Glomerular visceral epithelial cell (primary cell): ENCODE data around the gene MMP7.
"Not testable (repeated sequence)": the region's sequence is repeated elsewhere in the genome, so short reads cannot be mapped to it uniquely, and the experiment has no call there.

Source experiments
- DNase-seq: peaks from one replicate; pipeline ENCODE4 v3.0.0-alpha.2; 2016; ENCODE audit errors: extremely low spot score

MMP7 gene

DNA sequence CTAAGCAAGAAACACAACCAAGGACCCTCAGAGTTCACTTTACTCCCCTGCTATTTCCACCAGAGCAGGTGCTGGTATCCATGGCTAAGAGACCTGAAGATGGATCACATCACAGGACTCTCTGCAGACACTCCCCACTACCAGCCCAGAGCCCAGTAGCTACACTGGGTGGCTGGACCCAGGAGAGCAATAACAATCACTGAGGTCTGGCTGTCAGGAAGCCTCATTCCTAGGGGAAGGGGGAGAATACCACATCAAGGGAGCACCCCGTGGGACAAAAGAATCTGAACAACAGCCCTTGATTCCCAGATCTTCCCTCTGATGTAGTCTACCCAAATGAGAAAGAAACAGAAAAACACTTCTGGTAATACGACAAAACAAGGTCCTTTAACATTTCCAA, 9.0 kb upstream of the MMP7 start:
- no peak for DNase-seq

DNA sequence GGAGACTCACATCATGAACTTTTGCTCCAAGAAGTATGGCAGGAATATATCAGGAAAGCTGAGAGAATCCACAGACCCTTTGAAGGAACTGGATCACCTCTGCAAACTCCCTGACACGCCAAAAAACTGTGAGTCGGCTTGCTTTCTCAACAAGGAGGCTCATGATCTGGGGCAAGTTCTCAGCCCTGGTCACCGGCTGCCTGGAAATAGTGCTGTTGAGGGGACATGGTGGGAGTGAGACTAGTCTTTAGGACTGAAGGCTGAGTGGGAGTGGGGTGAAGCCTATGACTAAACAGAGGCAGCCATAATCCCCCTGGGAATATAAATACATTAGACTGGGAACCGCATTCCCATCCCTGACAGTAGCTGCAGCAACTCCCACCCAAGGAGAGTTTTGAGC, 8.4 kb upstream of the MMP7 start:
- no peak for DNase-seq

DNA sequence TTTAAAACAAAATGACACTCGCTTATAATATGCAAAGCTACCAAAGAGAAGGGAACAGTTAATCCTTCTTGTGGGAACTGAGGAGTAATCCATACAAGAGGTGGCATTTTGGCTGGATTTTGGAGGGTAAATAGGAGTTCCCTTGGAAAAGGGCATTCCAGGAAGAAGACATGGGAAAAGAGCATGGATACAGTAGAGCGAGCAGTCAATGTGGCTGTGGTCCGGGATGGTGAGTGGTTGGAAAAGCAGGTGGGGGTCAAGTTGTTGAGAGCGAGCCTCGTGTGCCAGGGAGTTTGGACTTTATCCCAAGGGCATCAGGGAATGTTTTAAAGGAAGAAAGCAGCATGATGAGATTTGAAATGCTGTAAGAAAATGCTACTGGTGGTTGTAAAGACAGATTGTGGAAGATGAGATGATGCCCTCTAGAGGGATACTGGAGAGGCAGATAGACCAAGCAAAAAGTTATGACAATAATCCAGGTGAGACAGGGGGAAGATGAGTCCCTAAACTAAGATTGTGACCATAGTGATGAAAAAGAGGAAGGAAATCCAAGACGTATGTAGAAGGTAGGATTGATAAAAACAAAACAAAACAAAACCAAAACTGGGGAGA, 3.8 kb upstream of the MMP7 start:
- DNase-seq: no peak

DNA sequence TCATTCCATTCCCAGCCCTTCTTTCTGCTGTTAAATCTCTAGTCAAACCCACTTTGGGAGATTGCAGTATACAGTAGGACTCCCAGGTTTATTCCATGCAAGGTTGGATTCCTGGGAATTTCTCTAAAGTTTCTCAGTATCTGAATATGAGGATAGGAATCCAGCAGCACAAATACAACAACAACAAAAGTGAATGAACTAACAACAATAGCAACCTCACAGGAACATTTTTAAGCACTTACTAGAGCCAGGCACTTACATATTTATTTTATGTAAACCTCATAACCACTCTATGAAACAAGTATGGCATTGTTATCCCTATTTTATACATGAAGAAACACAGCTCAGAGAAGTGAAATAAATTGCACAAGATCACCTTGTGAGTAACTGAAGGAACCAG, 1.9 kb downstream of the MMP7 start:
- DNase-seq: no peak

DNA sequence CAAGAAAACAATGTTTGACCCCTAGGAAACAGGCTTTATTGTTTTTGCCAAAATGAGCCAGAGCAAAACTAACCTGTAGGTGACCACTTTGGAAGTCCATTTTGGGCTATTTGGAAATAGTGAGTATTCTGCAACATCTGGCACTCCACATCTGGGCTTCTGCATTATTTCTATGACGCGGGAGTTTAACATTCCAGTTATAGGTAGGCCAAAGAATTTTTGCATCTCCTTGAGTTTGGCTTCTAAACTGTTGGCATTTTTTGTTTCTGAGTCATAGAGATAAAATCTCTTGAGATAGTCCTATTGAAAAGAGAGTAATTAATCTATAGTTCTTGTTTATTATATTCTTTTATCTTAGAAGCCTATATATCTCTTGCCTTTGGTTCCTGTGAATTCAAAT, 2.9 kb downstream of the MMP7 start:
- no peak for DNase-seq

DNA sequence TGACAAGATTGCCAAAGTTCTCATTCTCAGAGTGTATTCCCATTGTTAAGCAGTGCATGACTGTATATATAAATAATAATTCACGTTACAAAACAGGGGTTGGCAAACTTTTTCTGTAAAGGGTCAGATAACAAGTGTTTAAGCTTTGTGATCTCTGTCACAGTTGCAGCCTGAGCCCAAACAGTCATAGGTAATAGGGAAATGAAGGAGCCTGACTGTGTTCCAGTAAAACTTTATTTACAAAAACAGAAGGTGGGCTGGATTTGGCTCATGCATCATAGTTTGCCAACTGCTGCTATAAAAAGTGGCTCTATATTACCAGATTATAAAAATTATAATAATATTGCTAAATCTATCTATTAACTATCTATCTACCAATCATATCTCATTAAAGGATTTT, 3.5 kb downstream of the MMP7 start:
- DNase-seq: no peak

DNA sequence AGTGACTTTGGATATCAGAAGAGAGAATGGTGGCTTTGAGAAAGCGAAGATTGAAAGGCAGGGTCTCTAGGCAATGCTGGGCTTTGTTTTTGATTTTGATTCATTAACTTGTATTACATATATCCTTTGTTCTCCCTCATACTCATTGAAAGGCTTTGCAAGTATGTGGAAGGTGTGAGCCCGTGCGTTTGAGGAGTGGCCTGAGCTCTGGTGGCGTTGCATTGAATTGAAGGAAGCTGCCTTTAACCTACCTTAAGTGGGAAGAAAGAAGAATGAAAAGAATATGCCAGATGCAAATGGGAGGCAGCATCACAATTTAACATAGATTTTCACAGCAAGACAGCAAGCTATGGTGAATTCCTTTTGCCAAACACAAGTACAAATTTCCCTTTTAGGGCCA, 6.7 kb downstream of the MMP7 start:
- DNase-seq: no peak

DNA sequence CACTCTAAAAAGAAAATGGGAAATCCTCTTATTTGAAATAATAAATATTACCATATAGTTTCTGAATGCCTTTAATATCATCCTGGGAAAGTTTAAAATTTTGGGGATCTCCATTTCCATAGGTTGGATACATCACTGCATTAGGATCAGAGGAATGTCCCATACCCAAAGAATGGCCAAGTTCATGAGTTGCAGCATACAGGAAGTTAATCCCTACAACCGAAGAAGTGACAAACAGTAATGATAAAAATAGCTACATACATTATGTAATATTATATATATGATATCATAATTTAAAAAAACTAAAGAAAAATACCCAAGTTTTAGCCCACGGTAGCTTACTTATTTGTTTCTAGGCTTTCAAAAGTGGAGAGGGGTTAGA, 7.4 kb downstream of the MMP7 start:
- DNase-seq: no peak

DNA sequence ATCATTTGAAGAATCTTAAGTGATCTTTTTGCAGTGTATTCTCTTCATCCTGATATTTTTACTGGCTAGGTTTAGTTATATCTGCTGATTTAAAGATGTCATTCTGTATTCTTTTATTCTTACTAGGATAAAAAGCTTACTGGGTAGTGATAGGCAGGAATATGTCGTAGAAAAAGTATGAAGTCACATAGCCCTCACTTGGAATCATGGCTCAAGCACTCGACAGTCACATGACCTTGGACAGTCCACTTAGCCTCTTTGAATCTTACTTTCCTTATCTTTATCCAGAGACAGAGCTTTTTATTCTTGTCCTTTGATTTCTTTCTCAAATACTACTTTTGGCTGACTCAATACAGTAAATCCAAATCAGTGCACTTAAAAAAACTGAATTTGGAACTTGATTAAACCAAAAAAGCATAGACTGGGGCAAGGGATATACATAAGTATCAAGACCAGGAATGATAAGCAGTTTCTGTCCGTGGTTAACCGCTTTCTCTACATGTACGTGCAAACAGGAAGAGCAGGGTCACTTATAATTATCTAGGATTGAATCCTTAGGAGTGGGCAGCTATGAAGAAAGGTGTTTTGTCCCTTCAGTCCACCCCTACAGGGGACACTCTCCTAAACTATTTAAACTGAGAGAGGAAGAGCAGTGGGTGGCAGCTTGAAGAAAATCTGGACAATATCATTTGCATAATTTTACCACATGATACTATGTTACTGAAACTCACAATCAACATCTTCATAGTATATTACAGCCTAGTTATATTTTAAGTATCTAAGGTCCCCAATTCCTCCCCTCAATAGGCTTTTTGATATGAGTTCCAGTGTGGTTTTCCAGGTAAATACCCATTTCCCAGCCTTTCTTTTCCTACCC, 8.0 kb downstream of the MMP7 start:
- DNase-seq: no peak

DNA sequence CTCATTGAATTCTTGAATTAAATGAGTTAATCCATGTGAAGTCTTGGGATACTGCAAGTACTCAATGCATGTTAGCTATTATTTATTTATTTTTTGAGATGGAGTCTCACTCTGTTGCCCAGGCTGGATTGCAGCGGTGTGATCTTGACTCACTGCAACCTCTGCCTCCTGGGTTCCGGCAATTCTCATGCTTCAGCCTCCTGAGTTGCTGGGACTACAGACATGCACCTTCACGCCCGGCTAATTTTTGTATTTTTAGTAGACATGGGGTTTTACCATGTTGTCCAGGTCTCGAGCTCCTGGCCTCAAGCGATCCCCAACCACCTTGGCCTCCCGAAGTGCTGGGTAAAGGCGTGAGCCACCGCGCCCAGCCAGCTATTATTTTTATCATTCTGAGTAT, 9.4 kb downstream of the MMP7 start:
- peak; percentile 7 for DNase-seq

DNA sequence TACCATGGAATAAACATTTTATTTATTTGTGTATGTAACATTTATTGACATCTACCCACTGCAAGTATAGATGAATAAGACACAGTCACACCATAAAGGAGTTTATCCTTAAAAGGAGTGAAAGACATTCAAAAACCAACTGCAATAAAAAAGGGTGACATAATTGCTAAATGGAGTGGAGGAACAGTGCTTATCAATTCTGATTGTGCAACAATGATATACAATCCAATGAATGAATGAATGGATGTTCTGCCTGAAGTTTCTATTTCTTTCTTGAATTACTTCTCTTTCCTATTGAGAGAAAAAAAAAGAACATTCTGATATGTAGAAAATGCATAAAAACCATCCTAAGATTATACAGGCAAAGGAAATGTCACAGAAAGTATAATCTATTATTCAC, 10.0 kb downstream of the MMP7 start:
- no peak for DNase-seq

DNA sequence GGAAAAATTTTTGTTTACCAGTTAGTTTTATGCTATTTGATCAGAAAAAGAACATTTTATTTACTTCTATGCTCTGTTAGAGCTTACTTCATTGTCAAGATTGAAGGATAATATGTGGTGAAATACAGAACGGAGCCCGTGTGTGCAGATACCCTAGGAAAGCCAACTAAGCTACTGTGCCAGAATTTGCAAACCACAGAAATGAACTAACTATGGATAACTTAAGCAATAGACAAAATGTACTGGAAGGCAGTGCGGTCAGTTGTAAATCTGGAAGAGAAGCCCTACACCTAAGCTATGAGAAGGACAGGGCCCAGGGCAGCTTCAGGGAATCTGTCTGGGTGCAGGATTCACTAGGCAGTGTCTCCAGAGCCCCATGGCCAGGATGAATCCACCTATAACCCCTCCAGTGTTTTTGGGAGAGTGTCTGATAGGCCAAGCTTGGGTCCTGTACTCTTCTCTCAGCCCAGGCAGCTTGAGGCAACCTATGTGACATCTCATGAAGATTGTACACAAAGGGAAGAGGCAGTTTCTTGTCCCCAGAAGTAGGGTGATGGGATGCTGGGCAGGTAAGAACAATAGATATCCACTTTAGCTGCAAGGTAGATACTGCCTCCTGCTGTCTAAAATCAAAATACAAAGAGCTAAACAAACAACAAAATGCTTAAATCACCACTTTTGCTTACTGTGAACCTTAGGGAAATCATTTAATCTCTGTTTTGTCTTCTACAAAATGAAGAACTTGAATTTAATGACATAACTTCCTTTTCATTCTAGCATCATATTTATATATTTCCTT, 12.1 kb downstream of the MMP7 start:
- no peak for DNase-seq

DNA sequence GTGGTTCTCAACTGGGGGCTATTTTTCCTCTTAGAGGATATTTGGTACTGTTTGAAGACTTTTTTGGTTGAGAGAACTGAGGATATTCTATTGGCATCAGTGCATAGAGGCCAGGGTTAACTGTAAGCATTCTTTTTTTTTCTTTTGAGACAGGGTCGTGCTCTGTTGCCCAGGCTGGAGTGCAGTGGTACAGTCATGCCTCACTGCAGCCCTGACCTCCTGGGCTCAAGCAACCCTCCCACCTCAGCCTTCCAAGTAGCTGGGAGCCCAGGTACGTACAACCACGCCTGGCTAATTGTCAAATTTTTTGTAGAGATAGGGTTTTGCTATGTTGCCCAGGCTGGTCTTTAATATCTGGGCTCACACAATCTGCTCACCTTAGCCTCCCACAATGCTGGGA, 12.9 kb downstream of the MMP7 start:
- DNase-seq: no peak

DNA sequence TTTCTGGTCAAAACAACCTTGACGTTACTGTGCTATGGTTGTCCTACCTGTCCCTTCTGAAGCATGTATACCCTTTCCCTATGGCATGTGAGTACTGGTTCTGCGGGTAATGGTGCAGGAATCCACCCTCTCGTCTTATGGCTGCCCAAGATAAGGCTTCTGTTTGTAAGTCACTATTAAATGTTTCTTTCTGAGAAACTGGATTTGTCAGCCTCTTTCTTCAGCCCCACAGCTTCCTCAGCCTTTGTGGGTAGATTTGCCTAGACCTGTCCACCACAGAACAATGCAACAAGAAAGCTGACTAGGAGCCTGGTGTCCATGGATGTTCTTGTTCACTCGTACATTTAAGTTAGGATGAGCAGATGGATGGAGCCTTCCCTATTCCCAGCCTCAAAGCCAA, 14.4 kb downstream of the MMP7 start:
- DNase-seq: no peak

DNA sequence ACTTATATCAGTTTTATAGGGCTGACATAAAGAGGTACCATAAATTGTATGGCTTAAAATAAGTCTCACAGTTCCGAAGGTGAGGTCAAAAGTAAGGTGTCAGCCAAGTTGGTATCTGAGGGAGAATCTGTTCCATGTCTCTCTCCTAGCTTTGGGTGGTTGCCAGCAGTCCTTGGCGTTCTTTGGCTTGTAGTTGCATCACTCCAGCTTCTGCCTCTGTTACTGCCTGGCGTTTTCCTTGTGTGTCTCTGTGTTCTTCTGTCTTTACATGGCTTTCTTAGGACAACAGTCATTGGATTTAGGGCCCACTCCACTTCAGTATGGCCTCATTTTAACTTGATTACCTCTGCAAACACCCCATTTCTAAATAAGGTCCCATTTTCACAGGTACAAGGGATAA, 16.7 kb downstream of the MMP7 start:
- no peak for DNase-seq

DNA sequence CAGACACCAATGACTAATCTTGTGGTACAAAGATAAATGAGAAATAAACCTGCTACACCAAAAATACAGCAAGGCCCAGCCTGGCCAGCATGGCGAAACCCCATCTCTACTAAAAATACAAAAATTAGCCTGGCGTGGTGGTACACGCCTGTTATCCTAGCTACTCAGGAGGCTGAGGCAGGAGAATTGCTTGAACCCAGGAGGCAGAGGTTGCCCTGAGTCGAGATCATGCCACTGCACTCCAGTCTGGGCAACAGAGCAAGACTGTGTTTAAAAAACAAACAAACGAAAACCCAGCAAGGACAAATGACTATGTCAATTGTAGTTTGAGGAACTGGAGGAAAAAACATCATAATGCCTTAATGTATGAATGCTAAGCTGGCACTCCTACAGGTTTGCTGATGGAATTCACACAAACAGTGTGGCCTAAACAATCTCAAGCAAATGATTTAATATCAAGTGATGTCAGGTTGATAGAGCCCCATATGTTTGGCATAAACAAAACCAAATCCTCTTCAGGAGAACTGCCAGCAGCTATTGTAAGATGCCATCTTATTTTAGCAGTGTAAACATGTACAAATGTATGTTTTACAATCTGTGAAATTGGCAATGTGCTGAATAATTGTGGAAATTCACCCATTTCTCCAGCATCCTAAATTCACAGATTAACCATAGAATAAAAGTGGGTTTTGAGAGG, 20.0 kb downstream of the MMP7 start:
- no peak for DNase-seq

DNA sequence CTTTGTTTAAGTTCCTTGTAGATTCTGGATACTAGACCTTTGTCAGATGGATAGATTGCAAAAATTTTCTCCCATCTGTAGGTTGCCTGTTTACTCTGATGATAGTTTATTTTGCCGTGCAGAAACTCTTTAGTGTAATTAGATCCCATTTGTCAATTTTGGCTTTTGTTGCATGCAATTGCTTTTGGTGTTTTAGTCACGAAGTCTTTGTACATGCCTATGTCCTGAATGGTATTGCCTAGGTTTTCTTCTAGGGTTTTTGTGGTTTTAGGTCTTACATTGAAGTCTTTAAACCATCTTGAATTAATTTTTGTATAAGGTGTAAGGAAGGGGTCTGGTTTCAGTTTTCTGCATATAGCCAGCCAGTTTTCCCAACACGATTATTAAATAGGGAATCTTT, 27.7 kb downstream of the MMP7 start:
- not testable (repeated sequence) for DNase-seq

DNA sequence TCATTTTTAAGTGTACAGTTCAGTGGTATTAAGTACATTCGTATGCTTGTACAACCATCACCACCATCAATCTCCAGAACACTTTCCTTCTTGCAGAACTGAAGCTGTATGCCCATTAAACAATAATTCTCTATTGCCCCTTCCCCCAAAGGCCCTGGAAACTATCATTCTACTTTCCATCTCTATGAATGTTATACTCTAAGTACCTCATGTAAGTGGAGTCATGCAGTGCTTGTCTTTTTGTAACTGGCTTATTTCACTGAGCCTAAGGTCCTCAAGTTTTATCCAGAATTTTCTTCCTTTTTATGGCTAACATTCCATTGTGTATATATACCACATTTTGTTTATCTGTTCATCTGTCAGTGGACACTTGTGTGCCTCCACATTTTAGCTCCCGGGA, 29.7 kb downstream of the MMP7 start:
- no peak for DNase-seq

DNA sequence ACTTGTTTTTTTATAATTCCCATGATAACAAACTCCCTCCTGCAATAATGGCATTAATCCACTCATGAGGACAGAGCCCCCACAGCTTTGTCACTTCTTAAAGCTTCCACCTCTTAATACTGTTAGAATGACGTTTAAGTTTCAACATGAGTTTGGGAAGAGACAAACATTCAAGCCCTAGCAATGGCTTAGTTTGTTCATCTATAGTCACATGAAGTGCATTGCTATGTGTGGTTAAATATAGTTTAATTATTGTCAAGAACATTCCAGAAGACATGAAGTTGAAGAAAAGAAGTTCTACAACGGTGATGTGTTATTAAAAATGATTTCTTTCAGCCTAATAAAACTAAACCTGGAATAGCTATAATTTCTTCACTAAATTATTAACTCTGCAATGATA, 30.6 kb downstream of the MMP7 start:
- DNase-seq: no peak

DNA sequence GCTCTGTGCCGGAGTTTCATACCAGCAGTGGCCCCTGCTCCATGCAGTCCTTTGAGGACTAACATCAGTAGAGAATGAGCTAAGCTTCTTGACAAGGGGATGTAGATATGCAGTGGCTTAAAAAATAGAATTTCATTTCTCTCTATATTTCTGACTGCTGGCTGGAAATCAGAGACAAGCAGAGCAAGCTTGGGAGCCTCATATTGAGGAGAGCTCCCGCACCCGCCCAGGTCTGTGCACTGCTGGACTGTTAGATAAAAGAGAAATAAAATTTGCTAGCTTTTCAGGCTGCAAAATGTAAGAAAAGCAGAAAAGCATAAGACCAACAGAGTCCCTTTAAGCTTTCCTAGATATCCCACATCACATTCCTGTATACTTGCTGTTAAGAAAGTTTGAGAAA, 31.4 kb downstream of the MMP7 start:
- no peak for DNase-seq

DNA sequence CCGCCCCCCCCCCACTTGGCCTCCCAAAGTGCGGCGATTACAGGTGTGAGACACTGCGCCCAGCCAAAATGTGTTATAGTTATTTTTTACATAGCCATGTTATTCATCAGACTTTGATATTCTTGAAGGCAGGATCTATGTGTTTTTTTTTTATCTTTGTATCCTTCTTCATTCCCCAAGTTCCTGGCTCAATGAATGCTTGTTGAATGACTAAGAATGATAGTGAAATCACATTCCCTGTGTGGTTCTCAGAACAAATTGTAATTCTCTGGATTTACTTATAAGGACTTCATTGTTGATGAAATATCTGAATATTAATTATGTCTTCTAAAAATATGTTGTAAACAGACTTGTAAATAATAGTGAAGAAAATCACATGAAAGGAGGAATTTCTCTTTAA, 33.5 kb downstream of the MMP7 start:
- no peak for DNase-seq
